Esophagus mucosa (tissue), 1 donor: Measurements from ENCODE around the gene PPP1R15B. TPM values are rescaled to one million over a fixed set of nuclear protein-coding genes. Genes with fewer than 3 reads are reported as not detected.

ENCODE experiments used
- ATAC-seq: fragments of 200-7000 bp; cut with Tn5 transposase; one replicate; pipeline ENCODE4 v1.9.1; 2020
- total RNA-seq: library from RNA; stranded (reverse); gene quantifications from one replicate; pipeline ENCODE4 v1.2.4, GENCODE V29; 2023
- donor health status: DM: yes; HTN: yes; CAD: no.

Gene PPP1R15B
- total RNA-seq, 1 donor from 2014 or later, result 27.5 TPM

- ATAC-seq, result peak; percentile 47
Observed at GRCh38 chr1:204366759-204367158, 44.9 kb downstream of the PPP1R15B start.

DNA sequence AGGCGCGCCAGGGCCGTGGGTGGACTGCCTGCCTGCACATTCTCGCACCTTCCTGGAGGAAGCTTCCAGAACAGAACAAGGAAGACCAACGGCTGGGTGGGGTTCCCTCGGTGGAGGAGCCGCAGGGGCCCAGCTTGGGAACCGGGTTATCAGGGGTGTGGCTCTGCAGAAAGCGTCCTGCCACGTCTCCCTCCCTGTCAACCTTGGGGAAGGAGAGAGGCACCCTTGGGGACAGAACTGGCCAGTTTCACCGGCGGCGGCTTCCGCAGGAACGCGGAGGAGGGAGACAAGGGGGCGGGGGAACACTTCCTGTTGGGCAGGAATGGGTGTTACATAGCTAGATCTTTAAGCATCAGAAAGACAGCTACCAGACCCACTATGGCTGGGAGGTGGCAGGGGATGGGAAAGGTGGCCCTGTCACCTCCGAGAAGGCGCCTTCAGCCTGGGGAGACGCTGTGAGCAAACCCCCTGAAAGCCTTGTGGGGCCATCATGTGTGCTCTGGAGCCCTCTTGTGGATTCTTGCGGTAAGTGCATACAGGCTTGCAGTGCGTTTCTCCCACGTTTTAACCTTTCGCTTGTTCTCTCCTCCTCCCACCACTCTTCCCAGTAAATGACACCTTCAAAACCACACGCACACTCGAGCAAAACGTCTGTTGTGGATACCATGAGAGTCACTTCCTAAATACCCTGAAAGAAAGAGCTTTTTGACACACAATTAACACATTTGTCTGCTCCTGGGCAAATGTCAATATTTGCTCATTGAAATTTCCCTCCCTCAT is 48.1 kb downstream of the PPP1R15B start:
- peak; percentile 77 for ATAC-seq

GRCh38 chr1:204362984-204363334 is 48.7 kb downstream of the PPP1R15B start:
- ATAC-seq, result no peak

DNA sequence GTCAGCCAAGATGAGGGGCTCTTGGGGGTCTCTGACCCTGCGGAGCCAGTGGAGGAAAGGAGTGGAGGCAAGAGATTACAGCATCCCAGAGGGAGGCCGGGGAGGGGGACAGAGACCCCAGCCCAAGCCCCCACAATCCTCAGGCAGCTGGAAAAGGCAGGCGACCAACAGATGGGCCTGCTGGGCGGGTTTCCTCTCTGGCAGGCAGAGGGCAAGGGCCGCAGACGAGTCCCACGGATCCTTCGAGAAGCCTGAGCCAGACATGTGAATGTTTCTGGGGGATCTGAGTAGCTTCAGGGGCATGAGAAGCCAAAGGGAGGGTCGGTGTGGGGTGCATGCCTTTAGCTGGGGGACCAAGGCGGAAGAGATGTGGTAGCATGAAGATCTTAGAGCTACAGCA is 49.8 kb downstream of the PPP1R15B start:
- no peak for ATAC-seq

GRCh38 chr1:204361341-204361771 is 50.3 kb downstream of the PPP1R15B start:
- ATAC-seq, result no peak

- no peak for ATAC-seq
Observed at GRCh38 chr1:204360314-204360713, 51.3 kb downstream of the PPP1R15B start.

DNA sequence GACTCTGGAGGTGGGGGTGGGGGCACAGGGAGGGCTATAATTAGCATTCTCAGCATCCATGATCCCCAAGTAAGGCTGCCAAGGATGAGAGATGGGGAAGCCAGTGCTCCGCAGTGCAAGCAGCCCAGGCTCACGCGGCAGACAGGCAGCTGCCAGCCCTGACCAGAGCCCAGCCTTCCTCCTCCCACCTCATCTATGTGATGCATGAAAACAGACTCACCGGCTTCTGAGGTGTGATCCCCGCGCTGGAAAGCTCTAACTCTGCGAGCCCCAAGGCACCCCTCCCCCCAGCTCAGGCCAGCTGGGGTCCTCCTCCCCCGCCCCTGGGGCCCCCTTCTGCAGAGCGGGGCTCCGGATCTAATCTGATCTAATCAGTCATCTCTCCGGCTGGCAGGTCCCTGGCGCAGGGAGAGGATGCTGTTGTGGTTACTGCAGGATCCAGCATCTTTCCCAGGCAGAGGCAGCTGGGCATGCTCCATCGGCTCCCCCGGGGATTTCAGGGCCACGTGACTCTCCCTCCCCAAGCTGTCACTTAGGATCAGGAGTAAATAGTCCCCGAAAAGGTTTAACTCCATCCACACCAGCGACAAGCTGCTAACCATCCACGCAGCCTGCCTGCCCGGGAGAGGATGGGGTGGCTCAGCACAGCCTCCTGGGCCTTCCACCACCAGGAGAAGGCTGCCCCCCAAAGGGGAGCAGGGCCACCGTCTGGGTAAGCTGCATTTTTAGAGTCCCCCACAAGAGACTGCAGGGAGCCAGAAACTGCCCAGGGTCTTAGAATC is 52.0 kb downstream of the PPP1R15B start, which contains the start of gene PLEKHA6:
Gene PLEKHA6, minus strand, starts transcription at position 456 of the 782 bp plus-strand sequence. CDS start 86,202 bp downstream, outside the sequence.
- no peak for ATAC-seq

- ATAC-seq, result no peak
Observed at GRCh38 chr1:204359131-204359473, 52.5 kb downstream of the PPP1R15B start.

DNA sequence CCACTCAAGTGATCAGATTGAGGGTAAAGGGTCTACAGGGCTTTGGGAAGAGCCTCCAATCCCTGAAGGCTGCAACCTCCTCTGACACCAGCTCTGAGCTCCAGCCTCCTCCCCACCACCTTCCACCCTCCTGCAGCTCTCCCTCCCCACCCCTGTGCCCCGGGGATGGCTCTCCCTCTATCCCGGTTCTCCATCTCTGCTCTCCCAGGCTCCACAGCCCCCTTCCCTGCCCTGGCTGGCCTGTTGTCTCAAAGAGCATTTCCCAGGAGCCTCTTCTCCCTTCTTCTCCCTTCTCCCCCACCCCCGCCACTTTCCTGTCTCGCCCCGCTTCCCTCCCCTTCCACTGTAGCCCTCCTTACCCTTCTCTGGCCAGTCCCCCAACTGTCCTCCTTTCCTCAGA is 53.0 kb downstream of the PPP1R15B start:
- no peak for ATAC-seq

- no peak for ATAC-seq
Observed at GRCh38 chr1:204357551-204358490, 53.8 kb downstream of the PPP1R15B start.

DNA sequence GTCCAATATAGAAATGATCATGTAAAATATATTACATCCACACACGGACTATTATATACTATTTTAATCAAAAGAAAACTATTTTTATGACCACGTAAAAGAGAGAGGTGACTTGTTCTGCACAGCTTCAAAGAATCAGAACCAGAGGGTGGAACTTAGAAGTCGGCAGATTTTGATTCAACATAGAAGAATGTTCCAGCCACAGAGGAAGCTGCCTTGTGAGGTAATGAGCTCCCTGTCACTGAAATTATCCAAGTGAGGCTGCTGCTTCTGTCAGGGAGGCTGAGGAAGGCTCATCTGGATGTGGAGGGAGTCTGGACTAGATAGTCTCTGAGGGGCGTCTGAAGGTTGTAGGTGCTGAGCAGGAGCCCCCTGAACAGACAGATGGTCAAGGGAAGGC is 54.6 kb downstream of the PPP1R15B start:
- no peak for ATAC-seq

DNA sequence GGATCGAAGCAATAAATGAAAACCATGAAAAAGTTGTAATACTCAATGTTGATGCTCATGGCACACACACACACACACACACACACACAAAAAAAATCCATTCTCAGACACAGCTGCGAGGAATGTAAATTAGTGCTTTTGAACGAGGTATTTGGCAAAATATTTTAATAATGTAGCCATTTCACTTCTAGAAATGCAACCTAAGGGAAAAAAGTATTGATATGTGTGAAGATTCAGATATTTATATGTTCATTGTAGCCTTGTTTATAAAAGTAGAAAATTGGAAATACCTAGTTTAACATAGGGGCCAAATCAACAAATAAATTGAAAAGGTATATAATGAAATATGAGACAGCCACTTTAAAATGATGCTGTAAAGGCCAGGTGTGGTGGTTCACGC is 55.7 kb downstream of the PPP1R15B start:
- no peak for ATAC-seq

DNA sequence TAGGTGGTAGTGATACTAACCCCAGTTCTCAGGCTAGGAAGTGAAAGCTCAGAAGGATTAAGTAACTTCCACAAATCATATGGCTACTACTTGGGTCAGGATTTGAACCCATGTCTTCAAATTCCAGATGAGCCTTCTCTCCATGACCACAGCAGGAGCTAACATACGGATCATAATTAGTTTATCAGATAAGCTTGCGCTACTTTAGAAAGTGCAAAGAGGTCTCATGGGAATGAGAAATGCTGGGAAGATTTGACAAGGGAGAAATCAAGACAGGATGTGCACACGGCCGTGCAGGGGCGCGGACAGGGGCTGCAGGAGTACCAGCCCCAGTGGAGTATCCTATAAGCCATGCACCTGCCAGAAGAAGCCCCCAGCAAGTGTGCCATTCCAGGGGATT is 57.0 kb downstream of the PPP1R15B start:
- no peak for ATAC-seq

Other genes starting within 250 kb of the PPP1R15B start
- gene REN, start 245.5 kb downstream of the PPP1R15B start, total RNA-seq, result not detected
- gene KISS1, start 215.3 kb downstream of the PPP1R15B start, total RNA-seq, result not detected
- not detected for gene GOLT1A, start 197.8 kb downstream of the PPP1R15B start, total RNA-seq
- gene PLEKHA6, start 51.9 kb downstream of the PPP1R15B start, total RNA-seq, result 11.1 TPM
- gene PIK3C2B, start 83.0 kb upstream of the PPP1R15B start, total RNA-seq, result 23.7 TPM
- gene MDM4, start 104.6 kb upstream of the PPP1R15B start, total RNA-seq, result 33.0 TPM